ENCODE measurements around the gene PMS2. TPM values are rescaled to one million over a fixed set of nuclear protein-coding genes. Genes with fewer than 3 reads are reported as not detected.

The PMS2 gene
- total RNA-seq, 4 donors from 2014 or later = 16.3 to 40.6 (median 21.6) TPM

DNA sequence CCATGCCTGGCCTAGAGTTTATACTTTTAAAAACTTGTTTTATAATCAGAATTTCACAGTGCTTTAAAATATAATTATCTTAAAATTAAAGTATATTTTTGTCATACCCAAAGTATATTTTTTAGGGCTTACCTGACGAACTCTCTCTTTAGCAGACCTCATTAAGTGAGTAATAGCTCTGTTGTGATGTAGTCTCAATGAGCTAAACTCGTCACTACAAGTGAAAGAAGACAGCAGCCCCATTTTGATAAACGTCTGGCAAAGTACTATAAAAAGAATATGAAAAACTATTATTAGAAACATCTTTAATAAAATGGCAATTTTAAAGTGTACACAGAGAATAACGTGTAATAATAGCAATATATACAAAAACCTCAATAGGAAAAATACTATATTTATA, 40.9 kb upstream of the PMS2 start:
- TF ChIP-seq POLR2A (IDR thresholded peaks at IDR 0.05) = no peak
- TF ChIP-seq, protein P1, sequence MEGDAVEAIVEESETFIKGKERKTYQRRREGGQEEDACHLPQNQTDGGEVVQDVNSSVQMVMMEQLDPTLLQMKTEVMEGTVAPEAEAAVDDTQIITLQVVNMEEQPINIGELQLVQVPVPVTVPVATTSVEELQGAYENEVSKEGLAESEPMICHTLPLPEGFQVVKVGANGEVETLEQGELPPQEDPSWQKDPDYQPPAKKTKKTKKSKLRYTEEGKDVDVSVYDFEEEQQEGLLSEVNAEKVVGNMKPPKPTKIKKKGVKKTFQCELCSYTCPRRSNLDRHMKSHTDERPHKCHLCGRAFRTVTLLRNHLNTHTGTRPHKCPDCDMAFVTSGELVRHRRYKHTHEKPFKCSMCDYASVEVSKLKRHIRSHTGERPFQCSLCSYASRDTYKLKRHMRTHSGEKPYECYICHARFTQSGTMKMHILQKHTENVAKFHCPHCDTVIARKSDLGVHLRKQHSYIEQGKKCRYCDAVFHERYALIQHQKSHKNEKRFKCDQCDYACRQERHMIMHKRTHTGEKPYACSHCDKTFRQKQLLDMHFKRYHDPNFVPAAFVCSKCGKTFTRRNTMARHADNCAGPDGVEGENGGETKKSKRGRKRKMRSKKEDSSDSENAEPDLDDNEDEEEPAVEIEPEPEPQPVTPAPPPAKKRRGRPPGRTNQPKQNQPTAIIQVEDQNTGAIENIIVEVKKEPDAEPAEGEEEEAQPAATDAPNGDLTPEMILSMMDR (IDR thresholded peaks at IDR 0.05) = no peak
- TF ChIP-seq EP300 (IDR thresholded peaks at IDR 0.05) = no peak
- no peak for TF ChIP-seq POLR2AphosphoS5 (IDR thresholded peaks at IDR 0.05)
- Histone ChIP-seq H3K4me3 (no peak overlapping the region), H3K27ac (no peak overlapping the region), H3K9me3 (no peaks in the 10 kb centered on the region), H3K36me3 (peaks cover 74% of the 10 kb centered on the region), H3K4me1 (no peaks in the 10 kb centered on the region), H3K27me3 (no peaks in the 10 kb centered on the region)
- DNase-seq (ENCODE audit: low spot score in 2 of 2) = no peak
- WGBS = 78% methylated on average over 4 of the region's 4 CpGs

- peaks cover 92% of the 10 kb centered on the region for H3K36me3 ChIP-seq
- no peaks in the 10 kb centered on the region for H3K4me1 ChIP-seq
- H3K27ac ChIP-seq = no peak overlapping the region
- H3K4me3 ChIP-seq = no peak overlapping the region
- H3K9me3 ChIP-seq = no peaks in the 10 kb centered on the region
- 90% methylated on average over 12 of the region's 13 CpGs for WGBS
- H3K27me3 ChIP-seq = no peaks in the 10 kb centered on the region
- TF ChIP-seq POLR2AphosphoS5 (IDR thresholded peaks at IDR 0.05) (no peak), POLR2A (IDR thresholded peaks at IDR 0.05) (no peak), EP300 (IDR thresholded peaks at IDR 0.05) (no peak)
- TF ChIP-seq, protein P1 (IDR thresholded peaks at IDR 0.05) = no peak
- no peak for DNase-seq (ENCODE audit: low spot score in 2 of 2)
These were observed 26.8 kb upstream of the PMS2 start for GRCh38 chr7:6035686-6036085.

DNA sequence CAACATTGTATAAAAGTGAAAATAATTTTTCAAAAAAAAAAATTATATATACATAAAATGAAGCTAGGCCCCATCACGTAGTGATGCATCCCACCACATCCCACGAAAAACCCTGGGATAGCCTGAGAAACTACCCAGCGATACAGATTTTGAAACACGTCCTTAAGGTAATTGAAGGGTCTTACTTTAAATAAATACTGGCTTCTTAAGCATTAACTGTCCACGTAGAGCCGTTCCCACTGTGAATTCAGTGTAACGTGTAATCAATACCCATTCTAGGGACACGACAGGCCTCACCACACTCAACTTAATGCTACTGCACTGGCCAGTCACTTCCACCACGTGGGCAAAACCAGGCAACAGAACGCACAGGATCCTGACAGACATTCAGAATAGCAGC, 26.3 kb upstream of the PMS2 start:
- Histone ChIP-seq H3K9me3 (no peaks in the 10 kb centered on the region), H3K27me3 (no peaks in the 10 kb centered on the region), H3K4me1 (no peaks in the 10 kb centered on the region), H3K36me3 (peaks cover 92% of the 10 kb centered on the region), H3K27ac (no peak overlapping the region), H3K4me3 (no peak overlapping the region)
- DNase-seq (ENCODE audit: low spot score in 2 of 2) = no peak
- TF ChIP-seq EP300 (IDR thresholded peaks at IDR 0.05) (no peak), POLR2AphosphoS5 (IDR thresholded peaks at IDR 0.05) (no peak), POLR2A (IDR thresholded peaks at IDR 0.05) (no peak)
- TF ChIP-seq, protein P1 (IDR thresholded peaks at IDR 0.05) = no peak
- 90% methylated on average over 10 of the region's 10 CpGs for WGBS

- Histone ChIP-seq H3K36me3 (peaks cover 90% of the 10 kb centered on the region), H3K27ac (no peak overlapping the region), H3K4me1 (no peaks in the 10 kb centered on the region), H3K4me3 (no peak overlapping the region), H3K9me3 (no peaks in the 10 kb centered on the region), H3K27me3 (no peaks in the 10 kb centered on the region)
- no peak for DNase-seq (ENCODE audit: low spot score in 2 of 2)
- TF ChIP-seq POLR2A (IDR thresholded peaks at IDR 0.05) (no peak), POLR2AphosphoS5 (IDR thresholded peaks at IDR 0.05) (no peak), EP300 (IDR thresholded peaks at IDR 0.05) (no peak)
- TF ChIP-seq, protein P1 (IDR thresholded peaks at IDR 0.05) = no peak
- 83% methylated on average over 7 of the region's 7 CpGs for WGBS
These were observed 23.8 kb upstream of the PMS2 start for GRCh38 chr7:6032641-6033040.

GRCh38 chr7:6032167-6032566, 23.3 kb upstream of the PMS2 start:
- Histone ChIP-seq H3K27ac (no peak overlapping the region), H3K9me3 (no peaks in the 10 kb centered on the region), H3K4me3 (no peak overlapping the region), H3K27me3 (no peaks in the 10 kb centered on the region), H3K36me3 (peaks cover 91% of the 10 kb centered on the region), H3K4me1 (peaks cover under 1% of the 10 kb centered on the region)
- TF ChIP-seq POLR2A (IDR thresholded peaks at IDR 0.05) (no peak), POLR2AphosphoS5 (IDR thresholded peaks at IDR 0.05) (no peak), EP300 (IDR thresholded peaks at IDR 0.05) (no peak)
- TF ChIP-seq, protein P1 (IDR thresholded peaks at IDR 0.05) = no peak
- WGBS = 75% methylated on average over 5 of the region's 5 CpGs
- DNase-seq (ENCODE audit: low spot score in 2 of 2) = no peak

Measured in suprapubic skin (tissue), 4 donors.